Trophoblast cell (in vitro differentiated cells and primary cell): ENCODE results near the gene ANO8.

Experiments used
- DNase-seq, 2 donors: peaks; one replicate each; pipeline ENCODE4 v3.0.0-alpha.2; 2016
- H2AFZ ChIP-seq: 2 replicates; pipeline ENCODE4 v1.6.1; 2013; ENCODE audit warnings: low read length, moderate library complexity, mild to moderate bottlenecking; ENCODE audit not compliant: insufficient read depth, poor library complexity
- H2AK5ac ChIP-seq: 2 replicates; pipeline ENCODE4 v1.6.1; 2013; ENCODE audit warnings: mild to moderate bottlenecking, low read length
- H2BK120ac ChIP-seq: 2 replicates; pipeline ENCODE4 v1.6.1; 2013; ENCODE audit warnings: low read length, mild to moderate bottlenecking, moderate library complexity; ENCODE audit not compliant: insufficient read depth, poor library complexity
- H2BK12ac ChIP-seq: 2 replicates; pipeline ENCODE4 v1.6.1; 2013; ENCODE audit warnings: mild to moderate bottlenecking, low read length, moderate library complexity
- H2BK5ac ChIP-seq: 2 replicates; pipeline ENCODE4 v1.6.1; 2013; ENCODE audit warnings: low read length, low read depth, moderate library complexity, mild to moderate bottlenecking; ENCODE audit not compliant: poor library complexity
- H3K14ac ChIP-seq: 2 replicates; pipeline ENCODE4 v1.6.1; 2013; ENCODE audit warnings: mild to moderate bottlenecking, low read length
- H3K18ac ChIP-seq: 2 replicates; pipeline ENCODE4 v1.6.1; 2013; ENCODE audit warnings: mild to moderate bottlenecking, low read length
- H3K23ac ChIP-seq: 2 replicates; pipeline ENCODE4 v1.6.1; 2013; ENCODE audit warnings: low read length
- H3K27ac ChIP-seq: 2 replicates; pipeline ENCODE4 v1.5.1; 2013; ENCODE audit warnings: low read depth, mild to moderate bottlenecking, inconsistent platforms, low read length, moderate library complexity
- H3K27me3 ChIP-seq: 2 replicates; pipeline ENCODE4 v1.6.1; 2013; ENCODE audit warnings: inconsistent platforms, mild to moderate bottlenecking, low read length, moderate library complexity; ENCODE audit not compliant: insufficient read depth
- H3K36me3 ChIP-seq, 2 experiments: 1 replicate in 1 of 2; 2 replicates in 1 of 2; pipeline ENCODE4 v1.6.1; 2013; ENCODE audit warnings: low read length in 2 of 2, mild to moderate bottlenecking in 2 of 2, moderate library complexity in 1 of 2; ENCODE audit not compliant: insufficient read depth in 2 of 2, control insufficient read depth in 1 of 2
- H3K4ac ChIP-seq: 2 replicates; pipeline ENCODE4 v1.6.1; 2013; ENCODE audit warnings: low read depth, mild to moderate bottlenecking, low read length, moderate library complexity
- H3K4me1 ChIP-seq, 2 experiments: 1 replicate in 1 of 2; 2 replicates in 1 of 2; pipeline ENCODE4 v1.6.1; 2013; ENCODE audit warnings: low read length in 2 of 2, mild to moderate bottlenecking in 2 of 2, moderate library complexity in 1 of 2; ENCODE audit not compliant: insufficient read depth in 2 of 2, control insufficient read depth in 1 of 2
- H3K4me2 ChIP-seq: 2 replicates; pipeline ENCODE4 v1.6.1; 2013; ENCODE audit warnings: inconsistent platforms, mild to moderate bottlenecking, low read length, moderate library complexity
- H3K4me3 ChIP-seq: 2 replicates; pipeline ENCODE4 v1.5.1; 2013; ENCODE audit warnings: mild to moderate bottlenecking, low read depth, low read length, inconsistent platforms
- H3K79me1 ChIP-seq: one replicate; pipeline ENCODE4 v1.6.1; 2013; ENCODE audit warnings: low read length
- H3K79me2 ChIP-seq: 2 replicates; pipeline ENCODE4 v1.6.1; 2013; ENCODE audit warnings: low read length, mild to moderate bottlenecking; ENCODE audit not compliant: control insufficient read depth, insufficient read depth, poor library complexity
- H3K9ac ChIP-seq: 2 replicates; pipeline ENCODE4 v1.6.1; 2013; ENCODE audit warnings: mild to moderate bottlenecking, low read length
- H3K9me3 ChIP-seq: 2 replicates; pipeline ENCODE4 v1.6.1; 2013; ENCODE audit warnings: low read depth, mild to moderate bottlenecking, control low read depth, inconsistent platforms, low read length; ENCODE audit not compliant: insufficient read depth
- H4K12ac ChIP-seq: 2 replicates; pipeline ENCODE4 v1.6.1; 2013; ENCODE audit warnings: low read depth, mild to moderate bottlenecking, low read length, moderate library complexity
- H4K8ac ChIP-seq: 2 replicates; pipeline ENCODE4 v1.6.1; 2013; ENCODE audit warnings: low read depth, mild to moderate bottlenecking, low read length, moderate library complexity
- H4K91ac ChIP-seq: one replicate; pipeline ENCODE4 v1.6.1; 2013; ENCODE audit warnings: low read depth, mild to moderate bottlenecking, low read length, moderate library complexity
- WGBS: extraction: QIAGEN DNeasy Blood & Tissue Kit; methylation state at CpG from one replicate; pipeline ENCODE4 v1.1.7; 2013; ENCODE audit warnings: missing lambda C conversion rate; ENCODE audit not compliant: insufficient read length, insufficient coverage; ENCODE audit errors: extremely low coverage; 5-methylcytosine and 5-hydroxymethylcytosine counted together

Gene ANO8

DNA sequence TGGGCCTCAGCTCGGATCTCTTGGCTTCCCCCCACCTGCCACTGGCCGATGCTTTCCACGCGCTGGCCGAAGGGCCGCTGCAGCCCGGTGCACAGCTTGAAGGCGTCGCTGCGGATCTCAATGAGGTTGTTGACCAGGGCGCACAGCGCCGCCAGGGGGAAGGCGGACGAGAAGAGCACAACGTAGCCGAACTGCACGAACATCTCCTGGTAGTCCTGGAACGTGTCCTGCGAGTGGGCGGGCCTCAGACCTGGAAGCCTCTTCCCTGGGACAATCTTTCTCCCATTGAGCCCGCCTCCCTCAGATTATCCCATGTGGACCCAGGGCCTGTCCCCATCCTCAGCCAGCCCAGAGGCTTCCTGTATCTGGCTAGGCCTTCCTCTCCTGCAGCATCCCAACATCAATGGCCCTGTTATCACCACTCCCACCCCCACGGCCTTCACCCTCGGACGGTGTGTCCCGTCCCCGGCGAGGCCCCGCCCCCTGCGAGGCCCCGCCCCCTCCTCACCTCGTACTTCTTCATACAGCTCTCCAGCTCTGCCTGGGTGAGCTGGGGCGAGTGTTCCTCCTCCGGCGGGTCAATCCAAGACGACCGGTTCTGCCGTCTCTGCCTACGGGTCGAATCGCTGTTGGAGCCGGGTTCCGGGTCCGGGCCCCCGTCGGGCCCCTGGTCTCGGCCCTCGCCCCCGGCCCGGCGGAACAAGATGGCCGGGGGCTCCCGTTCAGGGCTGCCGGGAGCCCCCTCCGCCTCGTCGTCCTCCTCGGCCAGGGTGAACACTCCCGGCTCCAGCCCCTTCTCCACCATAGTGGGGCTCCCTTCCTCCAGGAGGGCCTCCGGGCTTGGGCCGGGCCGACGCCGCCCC lies 6.8 kb downstream of the ANO8 start:
- Histone ChIP-seq H3K9ac (peak overlapping the region; percentile 31), H2AFZ (peak overlapping the region; percentile 19), H3K4ac (no peak overlapping the region), H3K27ac (peak overlapping the region; percentile 64), H3K4me2 (peak overlapping the region; percentile 84), H3K79me1 (peaks cover 4% of the 10 kb centered on the region), H2BK12ac (no peak overlapping the region), H3K36me3 (peaks cover 10 to 24% of the 10 kb centered on the region in 2 experiments), H2AK5ac (no peak overlapping the region), H4K12ac (peak overlapping the region; percentile 58), H3K27me3 (no peaks in the 10 kb centered on the region), H3K23ac (no peak overlapping the region), H3K9me3 (peaks cover 2% of the 10 kb centered on the region), H4K91ac (peak overlapping the region; percentile 74), H3K4me3 (peak overlapping the region; percentile 59), H3K14ac (peak overlapping the region; percentile 57), H2BK5ac (peak overlapping the region; percentile 43), H4K8ac (peak overlapping the region; percentile 76), H3K18ac (peak overlapping the region; percentile 44), H3K4me1 (peaks cover 16 to 20% of the 10 kb centered on the region in 2 experiments), H2BK120ac (peak overlapping the region; percentile 8), H3K79me2 (peaks cover 4% of the 10 kb centered on the region)
- no CpG with 5 or more reads among the region's 64 CpGs for WGBS
- peak; percentile 96 to 97 for DNase-seq

DNA sequence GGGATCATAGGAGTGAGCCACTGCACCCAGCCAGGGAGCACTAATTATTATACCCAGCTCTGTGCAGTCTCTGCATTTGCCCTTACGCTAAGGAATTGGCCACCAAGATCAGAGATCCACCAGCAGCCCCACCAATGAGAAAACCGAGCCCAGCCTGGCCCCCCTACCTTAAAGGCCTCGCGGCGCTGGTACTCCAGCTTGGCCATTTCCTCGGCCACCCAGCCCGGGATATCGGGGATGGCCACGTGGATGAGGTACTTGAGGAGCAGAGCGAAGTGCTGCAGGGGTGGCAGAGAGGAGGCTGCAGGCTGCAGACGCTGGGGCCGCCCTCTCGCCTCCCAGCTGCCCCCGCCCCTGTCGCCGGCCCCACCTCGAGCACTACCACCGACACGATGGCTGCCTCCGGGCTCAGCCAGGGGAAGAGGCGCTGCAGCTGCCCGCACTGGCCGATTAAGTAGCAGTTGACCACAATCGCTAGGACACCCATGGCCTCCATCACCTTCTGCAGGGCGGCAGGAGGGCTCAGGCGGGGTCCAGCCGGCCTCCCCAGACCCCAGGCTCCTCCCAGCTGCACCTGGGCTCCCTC lies 7.5 kb downstream of the ANO8 start:
- no peak overlapping the region for H3K14ac ChIP-seq
- H2BK120ac ChIP-seq = no peak overlapping the region
- peak overlapping the region; percentile 2 for H3K4me2 ChIP-seq
- H3K4me3 ChIP-seq = no peak overlapping the region
- H3K23ac ChIP-seq = no peak overlapping the region
- no peak overlapping the region for H3K9ac ChIP-seq
- peaks cover 2% of the 10 kb centered on the region for H3K9me3 ChIP-seq
- peaks cover 4% of the 10 kb centered on the region for H3K79me1 ChIP-seq
- no peak overlapping the region for H2BK5ac ChIP-seq
- peak overlapping the region; percentile 25 for H3K27ac ChIP-seq
- H2AK5ac ChIP-seq = no peak overlapping the region
- peak overlapping the region; percentile 1 for H4K8ac ChIP-seq
- WGBS = no CpG with 5 or more reads among the region's 27 CpGs
- H3K36me3 ChIP-seq = peaks cover 14 to 28% of the 10 kb centered on the region in 2 experiments
- H3K27me3 ChIP-seq = no peaks in the 10 kb centered on the region
- peaks cover 16 to 20% of the 10 kb centered on the region in 2 experiments for H3K4me1 ChIP-seq
- H2BK12ac ChIP-seq = no peak overlapping the region
- H3K18ac ChIP-seq = no peak overlapping the region
- H3K79me2 ChIP-seq = peaks cover 4% of the 10 kb centered on the region
- no peak overlapping the region for H3K4ac ChIP-seq
- peak in 1 of 2 donors; percentile 23 for DNase-seq
- H4K91ac ChIP-seq = no peak overlapping the region
- no peak overlapping the region for H4K12ac ChIP-seq
- H2AFZ ChIP-seq = no peak overlapping the region

- Histone ChIP-seq H2AK5ac (no peak overlapping the region), H2BK120ac (no peak overlapping the region), H4K12ac (no peak overlapping the region), H3K79me1 (peaks cover 4% of the 10 kb centered on the region), H3K9me3 (peaks cover 2% of the 10 kb centered on the region), H3K4me3 (no peak overlapping the region), H4K91ac (no peak overlapping the region), H3K27ac (peak overlapping the region; percentile 15), H4K8ac (no peak overlapping the region), H3K4me2 (no peak overlapping the region), H3K14ac (no peak overlapping the region), H2BK12ac (no peak overlapping the region), H3K36me3 (peaks cover 20 to 34% of the 10 kb centered on the region in 2 experiments), H3K18ac (no peak overlapping the region), H3K9ac (no peak overlapping the region), H2AFZ (no peak overlapping the region), H3K27me3 (no peaks in the 10 kb centered on the region), H3K4ac (no peak overlapping the region), H3K4me1 (peaks cover 16 to 20% of the 10 kb centered on the region in 2 experiments), H2BK5ac (no peak overlapping the region), H3K79me2 (peaks cover 4% of the 10 kb centered on the region), H3K23ac (no peak overlapping the region)
- WGBS = no CpG with 5 or more reads among the region's 11 CpGs
- DNase-seq = peak; percentile 89 to 93
Measured at GRCh38 chr19:17326595-17326966, 8.1 kb downstream of the ANO8 start.

GRCh38 chr19:17325881-17326594 lies 8.6 kb downstream of the ANO8 start:
- H2BK12ac ChIP-seq = no peak overlapping the region
- H2AFZ ChIP-seq = no peak overlapping the region
- H4K8ac ChIP-seq = no peak overlapping the region
- no peak overlapping the region for H2BK120ac ChIP-seq
- H3K27ac ChIP-seq = peak overlapping the region; percentile 15
- peaks cover 2% of the 10 kb centered on the region for H3K9me3 ChIP-seq
- DNase-seq = peak in 1 of 2 donors; percentile 69
- H3K18ac ChIP-seq = no peak overlapping the region
- no peak overlapping the region for H2AK5ac ChIP-seq
- peaks cover 4% of the 10 kb centered on the region for H3K79me2 ChIP-seq
- H3K4me3 ChIP-seq = no peak overlapping the region
- H4K12ac ChIP-seq = no peak overlapping the region
- no peaks in the 10 kb centered on the region for H3K27me3 ChIP-seq
- WGBS = no CpG with 5 or more reads among the region's 17 CpGs
- no peak overlapping the region for H3K4me2 ChIP-seq
- peaks cover 16 to 20% of the 10 kb centered on the region in 2 experiments for H3K4me1 ChIP-seq
- no peak overlapping the region for H2BK5ac ChIP-seq
- H3K36me3 ChIP-seq = peaks cover 25 to 39% of the 10 kb centered on the region in 2 experiments
- H3K9ac ChIP-seq = no peak overlapping the region
- no peak overlapping the region for H4K91ac ChIP-seq
- peaks cover 4% of the 10 kb centered on the region for H3K79me1 ChIP-seq
- no peak overlapping the region for H3K23ac ChIP-seq
- no peak overlapping the region for H3K14ac ChIP-seq
- no peak overlapping the region for H3K4ac ChIP-seq
